ENCODE data around the gene RAX.

DNA sequence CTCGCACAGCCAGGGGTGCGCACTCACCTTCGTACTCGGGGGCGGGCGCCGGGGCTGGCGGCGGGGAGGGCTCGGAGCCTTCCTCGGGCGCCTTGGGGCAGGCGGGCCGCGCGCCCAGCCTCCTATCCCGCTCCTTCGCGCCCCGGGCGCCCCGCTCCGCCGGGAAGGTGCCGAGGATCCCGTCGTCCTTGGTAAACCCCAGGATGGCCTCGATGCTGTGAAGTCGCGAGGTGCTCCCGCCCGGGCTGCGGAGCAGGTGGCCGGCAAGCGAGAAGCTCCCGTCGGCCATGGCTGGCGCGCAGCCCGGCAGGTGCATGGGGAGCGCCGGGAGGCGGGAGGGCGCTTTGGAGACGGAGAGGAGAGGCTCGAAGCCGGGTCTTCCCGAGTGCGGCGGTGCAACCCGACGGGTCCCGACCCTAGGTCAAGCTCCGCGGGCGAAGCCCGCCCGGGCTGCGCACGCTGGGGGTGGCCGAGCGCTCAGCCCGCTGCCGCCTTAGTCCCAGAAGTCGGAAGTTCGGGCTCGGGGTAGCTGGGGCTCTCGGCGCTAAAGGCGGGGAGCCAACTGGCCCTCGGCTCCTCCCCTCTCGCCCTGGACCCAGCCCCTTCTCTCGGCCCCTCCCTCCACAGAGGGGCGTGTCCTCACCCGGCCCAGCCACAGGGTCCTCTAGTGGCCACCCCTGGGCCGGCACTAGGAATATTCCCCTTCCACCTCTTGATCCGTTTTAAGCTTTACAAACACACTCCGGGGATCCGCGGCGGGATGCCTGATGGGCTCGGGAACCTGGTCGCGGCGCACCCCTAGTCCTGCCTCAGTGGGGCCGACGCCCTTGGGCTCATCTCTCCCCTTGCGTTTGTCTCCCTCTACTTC lies at the start of gene RAX:
- TF ChIP-seq, protein P1, sequence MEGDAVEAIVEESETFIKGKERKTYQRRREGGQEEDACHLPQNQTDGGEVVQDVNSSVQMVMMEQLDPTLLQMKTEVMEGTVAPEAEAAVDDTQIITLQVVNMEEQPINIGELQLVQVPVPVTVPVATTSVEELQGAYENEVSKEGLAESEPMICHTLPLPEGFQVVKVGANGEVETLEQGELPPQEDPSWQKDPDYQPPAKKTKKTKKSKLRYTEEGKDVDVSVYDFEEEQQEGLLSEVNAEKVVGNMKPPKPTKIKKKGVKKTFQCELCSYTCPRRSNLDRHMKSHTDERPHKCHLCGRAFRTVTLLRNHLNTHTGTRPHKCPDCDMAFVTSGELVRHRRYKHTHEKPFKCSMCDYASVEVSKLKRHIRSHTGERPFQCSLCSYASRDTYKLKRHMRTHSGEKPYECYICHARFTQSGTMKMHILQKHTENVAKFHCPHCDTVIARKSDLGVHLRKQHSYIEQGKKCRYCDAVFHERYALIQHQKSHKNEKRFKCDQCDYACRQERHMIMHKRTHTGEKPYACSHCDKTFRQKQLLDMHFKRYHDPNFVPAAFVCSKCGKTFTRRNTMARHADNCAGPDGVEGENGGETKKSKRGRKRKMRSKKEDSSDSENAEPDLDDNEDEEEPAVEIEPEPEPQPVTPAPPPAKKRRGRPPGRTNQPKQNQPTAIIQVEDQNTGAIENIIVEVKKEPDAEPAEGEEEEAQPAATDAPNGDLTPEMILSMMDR (IDR thresholded peaks at IDR 0.05), result peak in 1 of 6 experiments; percentile 5
- TF ChIP-seq POLR2A (IDR thresholded peaks at IDR 0.05), result no peak

All from Peyer's patch (tissue), 4 donors.